RWPE1 (cell line): ENCODE data around the gene ARTN.

ENCODE experiments used
- CTCF ChIA-PET: fragments of 350-600 bp; sonication (Branson Sonifier 250); formaldehyde crosslinking; extraction: SDS; loops from one replicate; lab custom pipeline; 2021; lab: Yijun Ruan, JAX
- POLR2A ChIA-PET: fragments of 400-600 bp; formaldehyde crosslinking; extraction: SDS; loops from one replicate; lab custom pipeline; 2020; ENCODE audit warnings: antibody characterized with exemption; ENCODE audit not compliant: low non-redundant PET; lab: Yijun Ruan, JAX
- DNase-seq: peaks from one replicate; pipeline ENCODE4 v3.0.0; 2012; ENCODE audit warnings: low spot score
- H3K27ac ChIP-seq: fragments of 450-650 bp; 2 replicates; pipeline ENCODE4 v1.5.1; 2017
- TF ChIP-seq, protein P1 (sequence below): fragments of 450-650 bp; conservative IDR thresholded peaks from 2 replicates; pipeline ENCODE4 v1.5.1; 2017; ENCODE audit warnings: low read depth, mild to moderate bottlenecking

The ARTN gene

DNA sequence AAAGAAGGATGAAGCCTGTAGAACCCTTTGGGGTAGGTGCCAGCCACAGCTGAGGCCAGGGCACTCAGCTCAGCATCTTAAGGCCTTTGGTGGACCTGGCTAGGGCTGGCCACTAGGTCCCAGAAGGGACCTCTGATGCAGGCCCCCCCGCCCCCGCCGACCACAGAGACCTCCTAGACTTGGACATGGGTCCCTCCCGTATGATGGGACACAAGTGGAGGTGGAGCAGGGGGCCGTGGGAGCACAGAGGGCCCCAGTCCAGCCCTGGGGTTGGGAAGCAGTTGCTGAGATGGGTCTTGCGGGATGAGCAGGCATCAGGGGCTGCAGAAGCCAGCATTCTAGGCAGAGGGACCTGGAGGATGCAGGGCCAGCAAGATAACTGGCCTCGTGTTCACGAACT lies 48.6 kb downstream of the ARTN start:
- peak overlapping the region; percentile 94 for H3K27ac ChIP-seq
- ChIA-PET POLR2A (no interaction called here), CTCF (no interaction called here)
- DNase-seq, result no peak
- TF ChIP-seq, protein P1, sequence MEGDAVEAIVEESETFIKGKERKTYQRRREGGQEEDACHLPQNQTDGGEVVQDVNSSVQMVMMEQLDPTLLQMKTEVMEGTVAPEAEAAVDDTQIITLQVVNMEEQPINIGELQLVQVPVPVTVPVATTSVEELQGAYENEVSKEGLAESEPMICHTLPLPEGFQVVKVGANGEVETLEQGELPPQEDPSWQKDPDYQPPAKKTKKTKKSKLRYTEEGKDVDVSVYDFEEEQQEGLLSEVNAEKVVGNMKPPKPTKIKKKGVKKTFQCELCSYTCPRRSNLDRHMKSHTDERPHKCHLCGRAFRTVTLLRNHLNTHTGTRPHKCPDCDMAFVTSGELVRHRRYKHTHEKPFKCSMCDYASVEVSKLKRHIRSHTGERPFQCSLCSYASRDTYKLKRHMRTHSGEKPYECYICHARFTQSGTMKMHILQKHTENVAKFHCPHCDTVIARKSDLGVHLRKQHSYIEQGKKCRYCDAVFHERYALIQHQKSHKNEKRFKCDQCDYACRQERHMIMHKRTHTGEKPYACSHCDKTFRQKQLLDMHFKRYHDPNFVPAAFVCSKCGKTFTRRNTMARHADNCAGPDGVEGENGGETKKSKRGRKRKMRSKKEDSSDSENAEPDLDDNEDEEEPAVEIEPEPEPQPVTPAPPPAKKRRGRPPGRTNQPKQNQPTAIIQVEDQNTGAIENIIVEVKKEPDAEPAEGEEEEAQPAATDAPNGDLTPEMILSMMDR, result no peak

DNA sequence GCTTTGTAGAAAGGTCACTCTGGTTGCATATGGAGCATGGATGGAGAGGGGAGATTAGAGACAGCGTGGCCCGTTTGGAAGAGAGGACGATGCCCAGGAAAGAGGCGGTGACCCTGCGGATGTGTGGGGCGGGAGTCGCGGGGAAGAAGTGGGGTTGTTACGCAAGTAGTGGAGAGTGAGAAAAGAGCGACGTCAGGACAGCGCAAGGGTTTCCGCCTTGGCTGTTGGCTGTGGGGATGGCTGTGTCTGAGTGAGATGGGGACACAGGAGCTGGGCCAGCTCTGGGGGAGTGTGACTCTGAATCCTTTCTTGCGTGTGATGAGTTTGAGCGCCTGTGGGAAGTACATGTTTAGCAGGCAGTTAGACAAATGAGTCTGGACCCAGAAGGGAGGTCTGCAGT lies 49.2 kb downstream of the ARTN start:
- POLR2A ChIA-PET, result no interaction called here
- peak overlapping the region; percentile 94 for H3K27ac ChIP-seq
- TF ChIP-seq, protein P1, result no peak
- DNase-seq, result no peak
- CTCF ChIA-PET, result no interaction called here

DNA sequence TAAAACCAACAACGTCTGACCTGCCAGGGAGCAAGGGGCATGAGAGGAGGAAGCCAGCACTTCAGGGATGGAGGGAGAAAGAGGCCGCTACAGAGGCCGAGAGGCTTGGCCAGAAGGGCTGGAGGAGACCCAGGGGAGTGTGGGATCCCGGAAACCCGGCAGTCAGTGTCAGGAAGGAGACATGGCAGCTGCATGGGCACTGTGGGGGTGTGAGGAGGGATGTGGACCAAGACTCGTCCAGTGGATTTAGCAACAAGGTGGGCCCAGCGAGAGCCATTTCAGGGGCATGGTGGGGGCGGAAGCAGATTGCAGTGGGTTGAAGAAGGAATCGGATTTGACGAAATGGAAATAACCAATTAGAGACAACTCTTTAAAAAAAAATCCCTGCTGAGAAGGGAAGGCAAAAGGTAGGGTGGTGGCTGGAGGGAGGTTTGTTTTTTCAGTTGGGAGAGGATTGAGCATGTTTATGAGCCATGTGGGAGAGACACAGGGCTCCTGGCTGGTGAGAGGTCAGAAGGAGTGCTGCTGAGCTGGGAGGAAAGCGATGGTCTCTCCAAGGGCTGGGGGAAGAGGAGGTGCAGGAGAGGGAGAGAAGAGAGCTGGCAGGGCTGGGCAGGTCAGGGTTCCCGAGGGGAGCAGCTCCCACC lies 49.8 kb downstream of the ARTN start:
- POLR2A ChIA-PET, result no interaction called here
- TF ChIP-seq, protein P1, result no peak
- CTCF ChIA-PET, result no interaction called here
- H3K27ac ChIP-seq, result peak overlapping the region; percentile 94
- no peak for DNase-seq

DNA sequence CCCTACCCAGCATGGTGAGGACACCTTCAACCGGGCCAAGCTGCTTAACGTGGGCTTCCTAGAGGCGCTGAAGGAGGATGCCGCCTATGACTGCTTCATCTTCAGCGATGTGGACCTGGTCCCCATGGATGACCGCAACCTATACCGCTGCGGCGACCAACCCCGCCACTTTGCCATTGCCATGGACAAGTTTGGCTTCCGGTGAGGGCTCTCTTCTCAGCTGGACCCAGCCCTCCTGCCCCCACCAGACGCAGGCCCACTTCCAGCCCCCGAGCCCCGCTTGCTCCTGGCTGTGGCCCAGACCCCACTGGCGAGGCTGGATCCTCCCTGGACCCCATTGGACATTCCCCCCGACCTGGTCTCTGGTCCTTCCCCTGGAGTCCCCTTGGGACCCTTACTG lies 51.3 kb downstream of the ARTN start:
- ChIA-PET POLR2A (no interaction called here), CTCF (no interaction called here)
- peak overlapping the region; percentile 94; the same call in 1 of the 2 replicates for H3K27ac ChIP-seq
- DNase-seq, result no peak
- TF ChIP-seq, protein P1, result no peak

DNA sequence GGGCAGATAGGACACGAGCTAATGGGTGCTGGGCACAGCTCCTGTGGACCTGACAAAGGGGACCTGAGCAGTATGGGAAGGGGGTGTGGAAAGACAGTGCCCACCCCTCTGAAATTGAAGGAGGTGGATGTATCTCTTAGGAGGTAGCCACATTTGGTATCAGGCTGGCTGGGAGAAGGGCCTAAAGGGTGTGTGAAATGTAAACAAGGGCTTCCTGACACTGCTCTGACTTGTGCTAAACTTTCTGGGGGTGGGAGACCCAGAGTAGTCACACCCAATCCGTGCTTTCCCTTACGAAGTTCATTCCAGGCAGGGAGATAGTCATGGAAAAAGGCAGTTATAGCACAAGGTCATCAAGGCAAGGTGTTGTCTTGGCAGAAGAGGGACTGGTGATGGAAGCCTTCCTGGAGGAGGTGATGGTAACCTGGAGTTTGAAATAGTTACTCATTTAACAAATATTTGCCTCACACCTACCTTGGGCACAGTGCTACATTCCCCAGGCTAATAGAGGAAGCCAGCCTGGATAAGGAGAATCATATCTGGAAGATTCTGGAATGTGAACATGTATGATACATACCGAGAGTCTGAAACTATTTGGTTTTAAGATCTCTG lies 52.5 kb downstream of the ARTN start:
- POLR2A ChIA-PET, result no interaction called here
- TF ChIP-seq, protein P1, result no peak
- peak overlapping the region; percentile 94; the same call in 1 of the 2 replicates for H3K27ac ChIP-seq
- CTCF ChIA-PET, result interaction anchor here (2.3 kb wide), 1 partner anchor 52 kb away, joined by 7 read pairs; the partner anchor contains the start of gene ARTN
- DNase-seq, result no peak

DNA sequence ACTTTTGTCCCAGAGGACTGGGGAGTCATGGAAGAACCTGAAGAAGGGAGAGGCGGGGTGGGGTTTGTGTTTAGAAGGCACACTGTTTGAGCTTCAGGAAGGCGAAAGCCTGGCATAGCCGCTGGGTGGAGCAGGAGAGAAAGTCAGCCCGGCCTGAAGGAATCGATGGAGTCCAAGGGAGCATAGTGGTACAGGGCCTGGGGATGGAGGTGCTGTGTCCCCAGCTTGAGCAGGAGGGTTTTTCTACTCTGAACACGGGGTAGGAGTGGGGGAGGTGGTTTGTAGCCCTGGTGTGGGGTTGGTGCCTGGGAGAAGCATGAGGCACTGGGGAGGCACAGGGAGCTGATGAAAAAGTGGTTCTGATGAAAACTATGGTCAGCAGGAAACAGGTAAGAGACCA lies 53.1 kb downstream of the ARTN start:
- CTCF ChIA-PET, result interaction anchor here (2.3 kb wide), 1 partner anchor 52 kb away, joined by 7 read pairs; the partner anchor contains the start of gene ARTN
- POLR2A ChIA-PET, result no interaction called here
- TF ChIP-seq, protein P1, result no peak
- no peak for DNase-seq
- peak overlapping the region; percentile 58 for H3K27ac ChIP-seq
